GM12874 (cell line): Measurements from ENCODE around the gene GRID2.

Experiments
- TF ChIP-seq, protein P1 (sequence below): IDR thresholded peaks from 2 replicates; pipeline ENCODE4 v1.5.1; 2011; ENCODE audit warnings: low read depth, mild to moderate bottlenecking, control low read depth, low read length, moderate library complexity; ENCODE audit not compliant: insufficient read depth

GRID2 gene

DNA sequence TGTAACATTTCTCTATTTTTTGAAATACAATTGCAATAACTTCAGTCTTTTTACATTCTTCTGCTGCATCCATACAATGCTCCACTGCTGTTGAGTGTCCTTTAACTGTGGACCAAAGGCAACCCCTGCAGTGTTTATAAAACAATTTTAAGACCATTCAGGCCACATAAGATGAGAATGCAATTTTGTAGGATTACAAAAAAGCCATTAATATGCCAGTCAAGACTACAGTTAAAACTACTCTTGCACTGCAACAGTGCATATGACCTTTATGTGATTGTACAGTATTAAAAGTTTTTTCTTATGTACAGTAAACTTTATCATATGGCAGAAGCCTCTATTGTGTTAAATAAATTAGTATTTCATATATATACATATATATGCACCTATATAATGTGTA, 1469.1 kb downstream of the GRID2 start:
- TF ChIP-seq, protein P1, sequence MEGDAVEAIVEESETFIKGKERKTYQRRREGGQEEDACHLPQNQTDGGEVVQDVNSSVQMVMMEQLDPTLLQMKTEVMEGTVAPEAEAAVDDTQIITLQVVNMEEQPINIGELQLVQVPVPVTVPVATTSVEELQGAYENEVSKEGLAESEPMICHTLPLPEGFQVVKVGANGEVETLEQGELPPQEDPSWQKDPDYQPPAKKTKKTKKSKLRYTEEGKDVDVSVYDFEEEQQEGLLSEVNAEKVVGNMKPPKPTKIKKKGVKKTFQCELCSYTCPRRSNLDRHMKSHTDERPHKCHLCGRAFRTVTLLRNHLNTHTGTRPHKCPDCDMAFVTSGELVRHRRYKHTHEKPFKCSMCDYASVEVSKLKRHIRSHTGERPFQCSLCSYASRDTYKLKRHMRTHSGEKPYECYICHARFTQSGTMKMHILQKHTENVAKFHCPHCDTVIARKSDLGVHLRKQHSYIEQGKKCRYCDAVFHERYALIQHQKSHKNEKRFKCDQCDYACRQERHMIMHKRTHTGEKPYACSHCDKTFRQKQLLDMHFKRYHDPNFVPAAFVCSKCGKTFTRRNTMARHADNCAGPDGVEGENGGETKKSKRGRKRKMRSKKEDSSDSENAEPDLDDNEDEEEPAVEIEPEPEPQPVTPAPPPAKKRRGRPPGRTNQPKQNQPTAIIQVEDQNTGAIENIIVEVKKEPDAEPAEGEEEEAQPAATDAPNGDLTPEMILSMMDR, result no peak

- TF ChIP-seq, protein P1, result no peak
These were observed 1471.8 kb downstream of the GRID2 start for GRCh38 chr4:93775551-93775950.

DNA sequence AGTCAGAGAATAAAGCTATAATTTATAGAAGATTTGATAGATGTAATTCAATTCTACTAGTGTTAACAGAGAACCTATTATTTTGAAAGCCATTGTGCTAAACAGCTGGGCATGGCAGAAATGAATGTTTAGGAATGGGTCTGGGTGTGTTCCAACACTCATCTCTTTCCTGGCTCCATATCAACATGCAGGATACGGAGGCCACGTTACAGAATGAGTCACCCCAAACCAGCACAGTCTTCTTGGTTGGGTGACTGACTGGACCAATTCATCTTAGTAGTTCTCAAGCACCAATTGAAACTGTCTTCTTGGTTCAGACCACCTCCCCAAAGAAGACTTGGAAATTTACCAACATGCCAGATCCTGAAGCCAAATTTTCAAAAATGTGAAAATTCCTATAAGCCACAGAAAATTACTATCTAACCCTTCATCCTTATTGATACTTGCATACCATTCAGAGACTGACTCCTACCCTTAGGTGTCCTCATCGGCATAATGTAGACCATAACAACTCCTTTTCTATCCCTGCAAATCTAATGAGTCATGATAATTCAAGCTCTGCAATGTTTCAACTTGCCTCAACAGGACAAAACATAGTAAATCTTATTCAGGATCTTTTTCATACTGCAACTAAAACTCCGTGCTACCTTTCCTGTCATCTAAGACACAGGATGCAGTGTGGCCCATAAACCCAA, 1472.8 kb downstream of the GRID2 start:
- TF ChIP-seq, protein P1, result no peak

DNA sequence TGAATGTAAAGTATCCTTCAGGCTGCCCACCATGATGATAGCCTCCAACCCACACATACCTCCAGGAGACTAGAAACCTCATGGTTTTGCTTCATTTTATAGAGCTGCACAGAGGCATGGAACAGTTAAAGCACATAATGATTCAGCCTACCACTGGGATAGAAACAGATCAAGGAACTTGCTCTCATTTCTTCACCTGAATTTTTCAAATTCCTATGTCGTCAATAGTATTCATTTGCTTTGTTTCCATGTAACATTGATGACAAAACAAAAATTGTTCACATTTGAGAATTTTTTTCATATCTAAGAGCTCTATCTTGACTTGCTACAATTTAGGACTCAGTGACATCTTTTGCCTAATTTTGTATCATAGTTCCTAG, 1473.3 kb downstream of the GRID2 start:
- TF ChIP-seq, protein P1, result no peak

DNA sequence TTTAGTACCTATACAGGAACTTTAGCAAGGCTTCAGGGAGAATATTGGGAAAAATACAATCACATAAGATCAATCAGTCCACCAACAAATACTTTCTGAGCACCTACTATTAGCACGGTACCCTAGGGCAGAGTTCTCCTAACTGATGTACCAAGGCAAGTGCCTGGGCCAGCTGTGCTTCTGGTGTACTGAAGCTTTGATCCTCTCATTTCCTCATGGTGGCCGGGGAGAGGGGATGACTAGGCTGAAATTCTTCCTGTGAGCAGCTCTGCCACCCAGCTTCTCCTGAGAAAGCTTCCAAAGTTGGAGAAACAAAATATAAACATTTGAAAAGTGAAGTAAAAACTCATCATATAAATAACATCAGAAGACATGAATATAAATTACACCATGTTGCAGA, 1475.5 kb downstream of the GRID2 start:
- TF ChIP-seq, protein P1, result no peak

DNA sequence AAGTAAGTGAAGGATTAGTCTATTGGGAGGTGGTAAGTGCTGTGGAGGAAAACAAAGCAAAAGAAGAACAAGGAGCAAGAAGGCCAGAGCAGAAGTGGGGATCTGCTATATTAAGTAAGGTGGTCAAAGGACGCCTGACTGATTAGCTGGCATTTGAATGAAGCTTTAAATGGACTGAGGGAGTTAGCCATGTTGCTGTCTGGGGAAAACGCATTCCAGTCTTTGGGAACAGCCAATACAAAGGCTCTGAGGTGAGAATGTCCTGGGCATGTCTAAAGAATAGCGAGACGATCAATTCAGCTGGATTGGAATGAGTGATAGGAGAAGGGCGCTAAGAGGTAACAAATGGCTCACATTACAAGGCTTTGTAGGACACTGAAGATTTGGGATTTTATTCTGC, 1476.3 kb downstream of the GRID2 start:
- TF ChIP-seq, protein P1, result no peak

DNA sequence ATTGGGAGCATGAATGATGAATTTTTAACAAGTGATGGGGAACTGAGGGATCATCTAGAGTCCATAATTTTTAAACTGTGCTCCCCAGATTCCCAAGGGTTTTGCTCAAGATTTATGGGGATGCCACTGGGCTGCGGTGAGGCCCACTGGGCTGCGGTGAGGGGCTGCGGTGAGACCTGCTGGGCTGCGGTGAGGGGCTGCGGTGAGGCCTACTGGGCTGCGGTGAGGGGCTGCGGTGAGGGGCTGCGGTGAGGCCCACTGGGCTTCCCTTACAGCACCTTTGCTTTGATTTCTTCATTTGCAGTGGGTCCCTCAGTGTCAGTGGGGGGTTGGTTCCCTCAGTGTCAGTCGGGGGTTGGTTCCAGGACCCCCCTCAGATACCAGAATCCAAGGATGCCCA, 1477.4 kb downstream of the GRID2 start:
- TF ChIP-seq, protein P1, result no peak
